Measurements from ENCODE around the gene ZNF460.

ZNF460 gene

GRCh38 chr19:57279418-57280164, 694 bp upstream of the ZNF460 start:
- peak overlapping the region; percentile 81 for H3K9ac ChIP-seq (ENCODE audit: low read depth, low read length)
- peaks cover 43% of the 10 kb centered on the region for H3K36me3 ChIP-seq (ENCODE audit: insufficient read depth, low read length)
- H3K79me2 ChIP-seq (ENCODE audit: insufficient read depth, low read length), result peaks cover 63% of the 10 kb centered on the region
- peak overlapping the region; percentile 67 for H3K4me2 ChIP-seq (ENCODE audit: insufficient read depth, low read length)
- peaks cover 32% of the 10 kb centered on the region for H4K20me1 ChIP-seq (ENCODE audit: insufficient read depth, low read length)
- peak; percentile 91 for DNase-seq
- peak; percentile 55 for TF ChIP-seq CTCF (IDR thresholded peaks at IDR 0.05; ENCODE audit: borderline replicate concordance, extremely low read depth, low read length, poor library complexity, severe bottlenecking)
- no peak for TF ChIP-seq EZH2 (IDR thresholded peaks at IDR 0.05; ENCODE audit: borderline replicate concordance, low read depth, low read length, severe bottlenecking)
- H3K4me1 ChIP-seq (ENCODE audit: insufficient read depth, low read length), result peaks cover 40% of the 10 kb centered on the region
- ATAC-seq (ENCODE audit: insufficient read depth, low read depth), result peak; percentile 84
- peak overlapping the region; percentile 92 for H3K27ac ChIP-seq (ENCODE audit: low read length)
- no peaks in the 10 kb centered on the region for H3K27me3 ChIP-seq (ENCODE audit: insufficient read depth, low read length, poor library complexity)
- peak overlapping the region; percentile 50 to 86 for H3K4me3 ChIP-seq (ENCODE audit: low read depth in 1 of 2, low read length in 2 of 2)
- peak overlapping the region; percentile 89 for H2AFZ ChIP-seq (ENCODE audit: low read depth, low read length)
- no peaks in the 10 kb centered on the region for H3K9me3 ChIP-seq (ENCODE audit: insufficient read depth, low read length, severe bottlenecking)

- H3K9ac ChIP-seq (ENCODE audit: low read depth, low read length), result peak overlapping the region; percentile 81
- peaks cover 77% of the 10 kb centered on the region for H3K79me2 ChIP-seq (ENCODE audit: insufficient read depth, low read length)
- peak overlapping the region; percentile 50 to 86 for H3K4me3 ChIP-seq (ENCODE audit: low read depth in 1 of 2, low read length in 2 of 2)
- peaks cover 49% of the 10 kb centered on the region for H3K36me3 ChIP-seq (ENCODE audit: insufficient read depth, low read length)
- TF ChIP-seq EZH2 (IDR thresholded peaks at IDR 0.05; ENCODE audit: borderline replicate concordance, low read depth, low read length, severe bottlenecking), result no peak
- no peak for TF ChIP-seq CTCF (IDR thresholded peaks at IDR 0.05; ENCODE audit: borderline replicate concordance, extremely low read depth, low read length, poor library complexity, severe bottlenecking)
- peak overlapping the region; percentile 92 for H3K27ac ChIP-seq (ENCODE audit: low read length)
- ATAC-seq (ENCODE audit: insufficient read depth, low read depth) (no peak), DNase-seq (peak; percentile 25)
- peak overlapping the region; percentile 67 for H3K4me2 ChIP-seq (ENCODE audit: insufficient read depth, low read length)
- H4K20me1 ChIP-seq (ENCODE audit: insufficient read depth, low read length), result peaks cover 40% of the 10 kb centered on the region
- peaks cover 40% of the 10 kb centered on the region for H3K4me1 ChIP-seq (ENCODE audit: insufficient read depth, low read length)
- H3K9me3 ChIP-seq (ENCODE audit: insufficient read depth, low read length, severe bottlenecking), result no peaks in the 10 kb centered on the region
- no peaks in the 10 kb centered on the region for H3K27me3 ChIP-seq (ENCODE audit: insufficient read depth, low read length, poor library complexity)
- peak overlapping the region; percentile 77 for H2AFZ ChIP-seq (ENCODE audit: low read depth, low read length)
Observed at GRCh38 chr19:57280962-57281400, 696 bp downstream of the ZNF460 start.

GRCh38 chr19:57282011-57282643, 1.8 kb downstream of the ZNF460 start:
- Histone ChIP-seq H3K9me3 (ENCODE audit: insufficient read depth, low read length, severe bottlenecking) (no peaks in the 10 kb centered on the region), H2AFZ (ENCODE audit: low read depth, low read length) (no peak overlapping the region), H3K9ac (ENCODE audit: low read depth, low read length) (peak overlapping the region; percentile 81), H3K27ac (ENCODE audit: low read length) (no peak overlapping the region), H3K27me3 (ENCODE audit: insufficient read depth, low read length, poor library complexity) (no peaks in the 10 kb centered on the region), H3K4me3 (ENCODE audit: low read depth in 1 of 2, low read length in 2 of 2) (peak overlapping the region in 1 of 2 experiments; percentile 86; a peak in 3 of 4 replicates), H4K20me1 (ENCODE audit: insufficient read depth, low read length) (peaks cover 49% of the 10 kb centered on the region), H3K4me1 (ENCODE audit: insufficient read depth, low read length) (peaks cover 40% of the 10 kb centered on the region), H3K4me2 (ENCODE audit: insufficient read depth, low read length) (peak overlapping the region; percentile 67), H3K79me2 (ENCODE audit: insufficient read depth, low read length) (peaks cover 88% of the 10 kb centered on the region), H3K36me3 (ENCODE audit: insufficient read depth, low read length) (peaks cover 53% of the 10 kb centered on the region)
- TF ChIP-seq EZH2 (IDR thresholded peaks at IDR 0.05; ENCODE audit: borderline replicate concordance, low read depth, low read length, severe bottlenecking), result no peak
- no peak for TF ChIP-seq CTCF (IDR thresholded peaks at IDR 0.05; ENCODE audit: borderline replicate concordance, extremely low read depth, low read length, poor library complexity, severe bottlenecking)
- ATAC-seq (ENCODE audit: insufficient read depth, low read depth) (no peak), DNase-seq (no peak)
